T-helper 1 cell treated with Interleukin-12 subunit alpha and Interleukin-12 subunit beta and Interleukin-4 antibody, amounts not matched to agents 30 μg/mL and 1 μg/mL, for 36 hours (primary cell): ENCODE data around the gene CDK14.

Source experiments
- H3K27ac Mint-ChIP-seq: one replicate; pipeline ENCODE4 v1.8.0; 2021; ENCODE audit warnings: mild to moderate bottlenecking, mixed read lengths
- H3K27me3 Mint-ChIP-seq: one replicate; pipeline ENCODE4 v1.8.0; 2021; ENCODE audit warnings: low read depth, mixed read lengths
- H3K36me3 Mint-ChIP-seq: one replicate; pipeline ENCODE4 v1.8.0; 2021; ENCODE audit warnings: low read depth, mixed read lengths
- H3K4me1 Mint-ChIP-seq: one replicate; pipeline ENCODE4 v1.8.0; 2021; ENCODE audit warnings: low read depth, mixed read lengths
- H3K4me3 Mint-ChIP-seq: one replicate; pipeline ENCODE4 v1.8.0; 2021; ENCODE audit warnings: mild to moderate bottlenecking, moderate library complexity, mixed read lengths
- H3K9me3 Mint-ChIP-seq: one replicate; pipeline ENCODE4 v1.8.0; 2021; ENCODE audit warnings: mixed read lengths

The CDK14 gene

GRCh38 chr7:91082038-91082437 lies 485.9 kb downstream of the CDK14 start:
- H3K9me3 Mint-ChIP-seq: no peaks in the 10 kb centered on the region
- H3K36me3 Mint-ChIP-seq: no peaks in the 10 kb centered on the region
- no peak overlapping the region for H3K27ac Mint-ChIP-seq
- H3K4me1 Mint-ChIP-seq: peaks cover 13% of the 10 kb centered on the region
- no peak overlapping the region for H3K4me3 Mint-ChIP-seq
- no peaks in the 10 kb centered on the region for H3K27me3 Mint-ChIP-seq

- peaks cover 13% of the 10 kb centered on the region for H3K4me1 Mint-ChIP-seq
- H3K27ac Mint-ChIP-seq: no peak overlapping the region
- no peaks in the 10 kb centered on the region for H3K9me3 Mint-ChIP-seq
- H3K4me3 Mint-ChIP-seq: no peak overlapping the region
- H3K36me3 Mint-ChIP-seq: no peaks in the 10 kb centered on the region
- H3K27me3 Mint-ChIP-seq: no peaks in the 10 kb centered on the region
Measured at GRCh38 chr7:91082852-91083495, 486.9 kb downstream of the CDK14 start.

- Mint-ChIP-seq H3K27me3 (peaks cover 3% of the 10 kb centered on the region), H3K4me3 (no peak overlapping the region), H3K36me3 (no peaks in the 10 kb centered on the region), H3K9me3 (no peaks in the 10 kb centered on the region), H3K27ac (no peak overlapping the region), H3K4me1 (peaks cover 13% of the 10 kb centered on the region)
Measured at GRCh38 chr7:91083855-91084644, 487.9 kb downstream of the CDK14 start.

GRCh38 chr7:91085175-91085574 lies 489.1 kb downstream of the CDK14 start:
- Mint-ChIP-seq H3K27me3 (peaks cover 3% of the 10 kb centered on the region), H3K27ac (no peak overlapping the region), H3K4me1 (peaks cover 13% of the 10 kb centered on the region), H3K4me3 (no peak overlapping the region), H3K9me3 (no peaks in the 10 kb centered on the region), H3K36me3 (no peaks in the 10 kb centered on the region)

- no peaks in the 10 kb centered on the region for H3K9me3 Mint-ChIP-seq
- peaks cover 3% of the 10 kb centered on the region for H3K27me3 Mint-ChIP-seq
- H3K4me3 Mint-ChIP-seq: no peak overlapping the region
- H3K36me3 Mint-ChIP-seq: no peaks in the 10 kb centered on the region
- peak overlapping the region; percentile 1 for H3K27ac Mint-ChIP-seq
- peaks cover 13% of the 10 kb centered on the region for H3K4me1 Mint-ChIP-seq
Measured at GRCh38 chr7:91086200-91086599, 490.1 kb downstream of the CDK14 start.

- Mint-ChIP-seq H3K36me3 (no peaks in the 10 kb centered on the region), H3K9me3 (no peaks in the 10 kb centered on the region), H3K4me1 (peaks cover 10% of the 10 kb centered on the region), H3K27me3 (peaks cover 5% of the 10 kb centered on the region), H3K27ac (no peak overlapping the region), H3K4me3 (no peak overlapping the region)
Measured at GRCh38 chr7:91088156-91088555, 492.0 kb downstream of the CDK14 start.

GRCh38 chr7:91088691-91089090 lies 492.6 kb downstream of the CDK14 start:
- Mint-ChIP-seq H3K9me3 (no peaks in the 10 kb centered on the region), H3K4me1 (peaks cover 10% of the 10 kb centered on the region), H3K27ac (no peak overlapping the region)

GRCh38 chr7:91089382-91089963 lies 493.4 kb downstream of the CDK14 start:
- Mint-ChIP-seq H3K4me1 (peaks cover 10% of the 10 kb centered on the region), H3K9me3 (no peaks in the 10 kb centered on the region), H3K27me3 (peaks cover 5% of the 10 kb centered on the region), H3K27ac (no peak overlapping the region), H3K36me3 (no peaks in the 10 kb centered on the region), H3K4me3 (no peak overlapping the region)

More at GRCh38 chr7:91088691-91089090, 492.6 kb downstream of the CDK14 start:
- peaks cover 5% of the 10 kb centered on the region for H3K27me3 Mint-ChIP-seq
- no peak overlapping the region for H3K4me3 Mint-ChIP-seq
- no peaks in the 10 kb centered on the region for H3K36me3 Mint-ChIP-seq

- Mint-ChIP-seq H3K27me3 (peaks cover 5% of the 10 kb centered on the region), H3K27ac (no peak overlapping the region), H3K4me3 (no peak overlapping the region), H3K9me3 (no peaks in the 10 kb centered on the region), H3K4me1 (no peaks in the 10 kb centered on the region), H3K36me3 (no peaks in the 10 kb centered on the region)
Measured at GRCh38 chr7:91090684-91091083, 494.6 kb downstream of the CDK14 start.

GRCh38 chr7:91091631-91092030 lies 495.5 kb downstream of the CDK14 start:
- no peaks in the 10 kb centered on the region for H3K36me3 Mint-ChIP-seq
- no peak overlapping the region for H3K27ac Mint-ChIP-seq
- no peak overlapping the region for H3K4me3 Mint-ChIP-seq
- H3K9me3 Mint-ChIP-seq: no peaks in the 10 kb centered on the region
- H3K27me3 Mint-ChIP-seq: peaks cover 5% of the 10 kb centered on the region
- no peaks in the 10 kb centered on the region for H3K4me1 Mint-ChIP-seq

- H3K27ac Mint-ChIP-seq: no peak overlapping the region
- H3K4me3 Mint-ChIP-seq: no peak overlapping the region
- H3K36me3 Mint-ChIP-seq: no peaks in the 10 kb centered on the region
- no peaks in the 10 kb centered on the region for H3K4me1 Mint-ChIP-seq
- H3K9me3 Mint-ChIP-seq: no peaks in the 10 kb centered on the region
- H3K27me3 Mint-ChIP-seq: peaks cover 5% of the 10 kb centered on the region
Measured at GRCh38 chr7:91093181-91093580, 497.1 kb downstream of the CDK14 start.

- Mint-ChIP-seq H3K4me3 (no peak overlapping the region), H3K27me3 (no peaks in the 10 kb centered on the region), H3K9me3 (no peaks in the 10 kb centered on the region), H3K36me3 (no peaks in the 10 kb centered on the region), H3K4me1 (no peaks in the 10 kb centered on the region), H3K27ac (no peak overlapping the region)
Measured at GRCh38 chr7:91098566-91098965, 502.4 kb downstream of the CDK14 start.

GRCh38 chr7:91103363-91103762 lies 507.2 kb downstream of the CDK14 start:
- Mint-ChIP-seq H3K9me3 (no peaks in the 10 kb centered on the region), H3K27ac (no peak overlapping the region), H3K4me1 (no peaks in the 10 kb centered on the region), H3K36me3 (no peaks in the 10 kb centered on the region), H3K4me3 (no peak overlapping the region), H3K27me3 (no peaks in the 10 kb centered on the region)

- H3K4me1 Mint-ChIP-seq: no peaks in the 10 kb centered on the region
- no peaks in the 10 kb centered on the region for H3K9me3 Mint-ChIP-seq
- no peak overlapping the region for H3K27ac Mint-ChIP-seq
- H3K4me3 Mint-ChIP-seq: no peak overlapping the region
- no peaks in the 10 kb centered on the region for H3K36me3 Mint-ChIP-seq
- no peaks in the 10 kb centered on the region for H3K27me3 Mint-ChIP-seq
Measured at GRCh38 chr7:91107460-91107859, 511.3 kb downstream of the CDK14 start.

GRCh38 chr7:91109200-91109599 lies 513.1 kb downstream of the CDK14 start:
- H3K27ac Mint-ChIP-seq: no peak overlapping the region
- no peaks in the 10 kb centered on the region for H3K4me1 Mint-ChIP-seq
- H3K36me3 Mint-ChIP-seq: no peaks in the 10 kb centered on the region
- no peak overlapping the region for H3K4me3 Mint-ChIP-seq
- H3K27me3 Mint-ChIP-seq: no peaks in the 10 kb centered on the region
- H3K9me3 Mint-ChIP-seq: no peaks in the 10 kb centered on the region
